Lower leg skin (tissue), 4 donors: ENCODE measurements around the gene SPTBN4. TPM values are rescaled to one million over a fixed set of nuclear protein-coding genes. Genes with fewer than 3 reads are reported as not detected.

Experiments
- DNase-seq, 2 donors: peaks; one replicate each; pipeline ENCODE4 v3.0.0-alpha.2; 2019; ENCODE audit warnings: low spot score in 2 of 2
- H3K4me3 ChIP-seq: fragments of 200-600 bp; sonication (generic); 2 replicates; pipeline ENCODE4 v1.5.1; 2017; ENCODE audit warnings: mild to moderate bottlenecking, low read depth; ENCODE audit not compliant: poor library complexity, severe bottlenecking
- POLR2A ChIP-seq, 2 donors: fragments of 450-650 bp; IDR thresholded peaks; one replicate each; pipeline ENCODE4 v1.6.1; 2016 to 2017; ENCODE audit warnings: antibody characterized with exemption in 2 of 2, mild to moderate bottlenecking in 1 of 2, moderate library complexity in 1 of 2
- WGBS, 2 donors: methylation state at CpG; one replicate each; pipeline ENCODE4 v1.1.5; 2018; 5-methylcytosine and 5-hydroxymethylcytosine counted together
- intact Hi-C: fragments of 100-400 bp; cut with DNase I; formaldehyde crosslinking; loops from one replicate; pipeline ENCODE4 v1.15.0; 2023; ENCODE audit warnings: low total_unique reads
- total RNA-seq, 4 donors: library from RNA; depleted of rRNA; stranded (reverse); fragments of >200 nt; gene quantifications; one replicate each; pipeline ENCODE4 v1.1.0, GENCODE V29; 2016
- TF ChIP-seq, protein P1 (sequence below), 3 donors: fragments of 450-650 bp; IDR thresholded peaks; one replicate each; pipeline ENCODE4 v1.5.1; 2016; ENCODE audit warnings: antibody characterized with exemption in 3 of 3, mild to moderate bottlenecking in 3 of 3, moderate library complexity in 2 of 3

SPTBN4 gene
- total RNA-seq, 4 donors from 2014 or later, result 0.25 to 2.2 (median 1.6) TPM

DNA sequence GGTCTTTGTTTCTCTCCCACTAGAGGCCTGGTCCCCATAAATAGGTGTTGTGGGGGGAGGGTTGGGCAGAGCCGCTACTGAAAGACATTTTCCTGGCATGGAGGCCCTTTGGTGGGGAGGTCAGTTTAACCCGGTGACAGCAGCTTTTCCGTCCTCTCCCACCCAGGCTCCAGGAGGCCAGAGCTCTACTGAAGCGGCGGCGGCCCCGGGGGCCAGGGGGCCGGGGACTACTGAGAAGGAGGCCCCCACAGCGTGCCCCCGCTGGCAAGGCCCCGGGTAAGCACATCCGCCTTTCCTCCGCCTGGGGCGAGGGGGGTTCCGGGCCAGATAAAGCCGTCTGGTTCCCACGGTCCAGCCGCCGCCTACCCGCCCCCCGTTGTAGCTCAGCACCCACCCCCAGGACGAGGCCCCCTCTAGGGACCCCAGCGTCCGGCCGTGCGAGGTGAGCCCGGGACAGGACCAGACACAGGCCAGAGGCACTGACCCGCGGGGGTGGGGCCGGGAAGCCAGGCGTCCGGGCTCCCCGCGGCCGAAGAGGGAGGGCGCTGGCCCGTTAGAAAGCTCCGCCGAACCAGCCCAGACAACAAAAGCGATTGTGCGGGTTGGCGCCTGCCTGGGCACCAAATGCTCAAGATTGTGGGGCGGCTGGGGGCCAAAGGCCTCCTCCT is 133.2 kb downstream of the SPTBN4 start:
- TF ChIP-seq POLR2A (IDR thresholded peaks at IDR 0.05), result no peak
- TF ChIP-seq, protein P1, sequence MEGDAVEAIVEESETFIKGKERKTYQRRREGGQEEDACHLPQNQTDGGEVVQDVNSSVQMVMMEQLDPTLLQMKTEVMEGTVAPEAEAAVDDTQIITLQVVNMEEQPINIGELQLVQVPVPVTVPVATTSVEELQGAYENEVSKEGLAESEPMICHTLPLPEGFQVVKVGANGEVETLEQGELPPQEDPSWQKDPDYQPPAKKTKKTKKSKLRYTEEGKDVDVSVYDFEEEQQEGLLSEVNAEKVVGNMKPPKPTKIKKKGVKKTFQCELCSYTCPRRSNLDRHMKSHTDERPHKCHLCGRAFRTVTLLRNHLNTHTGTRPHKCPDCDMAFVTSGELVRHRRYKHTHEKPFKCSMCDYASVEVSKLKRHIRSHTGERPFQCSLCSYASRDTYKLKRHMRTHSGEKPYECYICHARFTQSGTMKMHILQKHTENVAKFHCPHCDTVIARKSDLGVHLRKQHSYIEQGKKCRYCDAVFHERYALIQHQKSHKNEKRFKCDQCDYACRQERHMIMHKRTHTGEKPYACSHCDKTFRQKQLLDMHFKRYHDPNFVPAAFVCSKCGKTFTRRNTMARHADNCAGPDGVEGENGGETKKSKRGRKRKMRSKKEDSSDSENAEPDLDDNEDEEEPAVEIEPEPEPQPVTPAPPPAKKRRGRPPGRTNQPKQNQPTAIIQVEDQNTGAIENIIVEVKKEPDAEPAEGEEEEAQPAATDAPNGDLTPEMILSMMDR (IDR thresholded peaks at IDR 0.05), result no peak
- no peak overlapping the region for H3K4me3 ChIP-seq
- DNase-seq, result peak in 1 of 2 donors; percentile 91
- intact Hi-C loops, result loop anchor here (5.0 to 10.0 kb wide), 2 partner anchors 48 to 65 kb away; no protein-coding TSS in a partner anchor
- 2 to 6% methylated on average over 13 to 43 of the region's 43 CpGs for WGBS, 2 donors

DNA sequence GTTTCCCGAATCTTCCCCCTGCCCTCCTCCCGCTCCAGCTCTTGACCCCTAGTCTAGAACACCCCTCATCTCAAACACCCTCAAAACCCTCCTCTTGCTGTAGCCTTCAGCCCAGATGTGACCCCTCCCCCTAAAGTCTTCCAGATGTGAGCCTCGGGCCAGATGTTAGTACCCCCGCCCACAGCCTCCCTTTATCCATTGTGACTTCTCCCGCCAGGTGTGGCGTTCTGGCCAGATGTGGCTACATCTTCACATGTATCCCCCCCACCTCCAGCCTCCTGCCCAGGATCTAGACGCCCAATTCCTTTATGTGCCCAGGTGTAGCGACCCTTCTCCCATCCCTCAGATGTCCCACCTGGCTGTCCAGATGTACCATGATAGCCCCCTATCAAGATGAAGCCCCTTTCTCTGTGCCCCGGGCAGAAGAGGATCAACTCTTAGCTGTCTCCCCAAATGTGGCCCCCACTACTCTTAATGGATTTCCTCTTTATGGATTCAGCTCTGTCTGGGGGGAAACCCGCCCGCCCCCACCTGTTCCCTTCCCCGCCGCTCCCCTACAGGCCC is 133.9 kb downstream of the SPTBN4 start:
- 3 to 4% methylated on average over 11 to 13 of the region's 13 CpGs for WGBS, 2 donors

GRCh38 chr19:40601134-40601974 is 134.6 kb downstream of the SPTBN4 start, which contains the start of gene LTBP4:
Gene LTBP4, plus strand, starts transcription at chr19:40601369. Its CDS starts 19 bp downstream, at chr19:40601388.
- DNase-seq, result peak in 1 of 2 donors; percentile 90
- peak within 1 kb of the TSS; percentile 38 for H3K4me3 ChIP-seq
- TF ChIP-seq, protein P1 (IDR thresholded peaks at IDR 0.05), result no peak
- no peak for TF ChIP-seq POLR2A (IDR thresholded peaks at IDR 0.05)
- intact Hi-C loops, result no loop called here
- 2% methylated on average over 15 to 40 of the region's 82 CpGs for WGBS, 2 donors

More for the DNA sequence above, 133.9 kb downstream of the SPTBN4 start:
- no peak overlapping the region for H3K4me3 ChIP-seq
- intact Hi-C loops, result no loop called here
- TF ChIP-seq, protein P1 (IDR thresholded peaks at IDR 0.05), result no peak
- TF ChIP-seq POLR2A (IDR thresholded peaks at IDR 0.05), result no peak
- peak in 1 of 2 donors; percentile 82 for DNase-seq

GRCh38 chr19:40603071-40603388 is 136.2 kb downstream of the SPTBN4 start:
- intact Hi-C loops, result no loop called here
- no peak overlapping the region for H3K4me3 ChIP-seq
- no peak for DNase-seq
- WGBS, 2 donors, result 7 to 23% methylated on average over 2 of the region's 2 CpGs
- TF ChIP-seq, protein P1 (IDR thresholded peaks at IDR 0.05), result no peak
- no peak for TF ChIP-seq POLR2A (IDR thresholded peaks at IDR 0.05)

DNA sequence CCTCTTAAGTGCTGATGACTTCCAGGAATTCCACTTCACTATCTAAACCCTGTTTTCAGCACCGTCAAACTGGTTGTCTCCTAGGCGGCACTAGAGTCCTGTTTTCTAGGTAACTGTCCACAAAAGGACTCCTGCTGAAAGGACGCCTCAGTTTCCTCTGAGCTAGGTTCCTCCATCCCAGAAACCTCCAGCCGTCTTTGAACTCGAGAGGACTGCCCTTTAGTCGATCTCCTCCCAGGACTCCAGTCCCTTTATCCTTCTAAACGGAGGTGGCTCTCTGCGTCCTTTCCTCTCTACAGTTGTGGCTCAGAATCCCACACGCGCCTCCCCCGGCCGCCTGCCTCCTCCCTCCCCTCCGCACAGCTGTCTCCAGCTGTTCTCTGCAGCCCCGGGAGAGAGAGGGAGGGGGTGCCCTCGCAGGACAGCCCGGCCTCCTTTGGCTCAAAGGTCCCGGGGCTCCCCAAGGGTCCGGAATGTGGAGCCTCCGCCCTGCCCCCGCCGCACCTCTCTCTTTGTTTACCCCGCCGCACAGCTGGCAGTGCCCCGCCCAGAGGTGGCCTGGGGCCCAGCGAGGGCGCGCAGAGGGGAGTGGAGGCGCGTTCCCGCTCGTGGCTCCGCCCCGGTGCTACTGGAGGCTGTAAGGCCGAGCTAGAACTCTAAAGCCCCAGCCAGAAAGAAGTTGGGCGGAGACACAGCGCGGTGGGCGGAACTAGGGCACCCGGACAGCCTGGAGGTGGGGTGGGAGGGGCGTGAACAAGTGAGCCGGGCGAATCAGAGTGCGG is 136.8 kb downstream of the SPTBN4 start:
- H3K4me3 ChIP-seq, result no peak overlapping the region
- WGBS, 2 donors, result 0% methylated on average over 37 to 43 of the region's 43 CpGs
- TF ChIP-seq, protein P1 (IDR thresholded peaks at IDR 0.05), result peak in 1 of 3 donors; percentile 29
- TF ChIP-seq POLR2A (IDR thresholded peaks at IDR 0.05), result no peak
- intact Hi-C loops, result no loop called here
- DNase-seq, result peak; percentile 98 to 100
